ENCODE measurements around the gene C6orf136.

GRCh38 chr6:30700340-30700739 lies 53.4 kb downstream of the C6orf136 start:
- TF ChIP-seq CTCF (IDR thresholded peaks at IDR 0.05 in 4 of 5, conservative IDR thresholded peaks at IDR 0.05 in 1 of 5) = no peak
- no peak for TF ChIP-seq POLR2A (IDR thresholded peaks at IDR 0.05)

Data from gastrocnemius medialis (tissue), 4 donors.